ENCODE measurements around the gene GZMM.

GRCh38 chr19:597406-598315 lies 53.8 kb downstream of the GZMM start:
- no peak for TF ChIP-seq CTCF (IDR thresholded peaks at IDR 0.05 in 2 of 3, conservative IDR thresholded peaks at IDR 0.05 in 1 of 3; ENCODE audit: borderline replicate concordance in 1 of 3, insufficient read depth in 1 of 3, low read depth in 2 of 3, low read length in 2 of 3)
- no peak for TF ChIP-seq MAX (IDR thresholded peaks at IDR 0.05)
- no peak for TF ChIP-seq ZNF274 (IDR thresholded peaks at IDR 0.05; ENCODE audit: low read depth, low read length)
- TF ChIP-seq POLR2AphosphoS5 (IDR thresholded peaks at IDR 0.05; ENCODE audit: low read depth, low read length): peak; percentile 73
- no peak for TF ChIP-seq POLR2A (IDR thresholded peaks at IDR 0.05; ENCODE audit: borderline replicate concordance, extremely low read depth, insufficient read depth, insufficient read length)
- TF ChIP-seq REST (IDR thresholded peaks at IDR 0.05; ENCODE audit: low read depth): no peak
- TF ChIP-seq EZH2phosphoT487 (IDR thresholded peaks at IDR 0.05; ENCODE audit: borderline replicate concordance): no peak

All from HCT116 (cell line).